HEK293 (cell line): ENCODE measurements around the gene GMCL1.

ENCODE experiments used
- AEBP2 ChIP-seq: fragments of 450-650 bp; formaldehyde crosslinking; IDR thresholded peaks from 2 replicates; pipeline ENCODE4 v1.5.1; 2016; ENCODE audit warnings: missing biosample characterization, missing genetic modification characterization, borderline replicate concordance
- ATF2 ChIP-seq: fragments of 450-650 bp; formaldehyde crosslinking; IDR thresholded peaks from 2 replicates; pipeline ENCODE4 v1.5.1; 2016; ENCODE audit warnings: missing biosample characterization, missing genetic modification characterization, low read depth
- KLF10 ChIP-seq: fragments of 450-650 bp; IDR thresholded peaks from 2 replicates; pipeline ENCODE4 v1.5.1; 2018; ENCODE audit warnings: missing biosample characterization, mild to moderate bottlenecking, missing genetic modification characterization
- KLF16 ChIP-seq: fragments of 450-650 bp; formaldehyde crosslinking; IDR thresholded peaks from 2 replicates; pipeline ENCODE4 v1.5.1; 2017; ENCODE audit warnings: missing biosample characterization, missing genetic modification characterization
- KLF7 ChIP-seq: fragments of 450-650 bp; formaldehyde crosslinking; IDR thresholded peaks from 2 replicates; pipeline ENCODE4 v1.5.1; 2016; ENCODE audit warnings: missing biosample characterization, missing genetic modification characterization, borderline replicate concordance
- KLF9 ChIP-seq: fragments of 450-650 bp; formaldehyde crosslinking; IDR thresholded peaks from 2 replicates; pipeline ENCODE4 v1.5.1; 2016; ENCODE audit warnings: missing biosample characterization, missing genetic modification characterization, low read depth
- PBX3 ChIP-seq: sonication (generic); formaldehyde crosslinking; IDR thresholded peaks from 2 replicates; pipeline ENCODE4 v1.8.1; 2022; ENCODE audit warnings: mild to moderate bottlenecking, moderate library complexity, missing genetic modification reagents
- SP3 ChIP-seq: fragments of 450-650 bp; formaldehyde crosslinking; IDR thresholded peaks from 2 replicates; pipeline ENCODE4 v1.5.1; 2016; ENCODE audit warnings: missing biosample characterization, missing genetic modification characterization
- ZBTB20 ChIP-seq: fragments of 450-650 bp; formaldehyde crosslinking; IDR thresholded peaks from 2 replicates; pipeline ENCODE4 v1.5.1; 2016; ENCODE audit warnings: missing biosample characterization, missing genetic modification characterization
- ZBTB8A ChIP-seq: fragments of 450-650 bp; formaldehyde crosslinking; IDR thresholded peaks from 2 replicates; pipeline ENCODE4 v1.5.1; 2016; ENCODE audit warnings: missing biosample characterization, missing genetic modification characterization
- ZFHX2 ChIP-seq: fragments of 450-650 bp; formaldehyde crosslinking; conservative IDR thresholded peaks from 2 replicates; pipeline ENCODE4 v1.5.1; 2016; ENCODE audit warnings: missing biosample characterization, missing genetic modification characterization
- ZFP3 ChIP-seq: fragments of 450-650 bp; formaldehyde crosslinking; IDR thresholded peaks from 2 replicates; pipeline ENCODE4 v1.5.1; 2016; ENCODE audit warnings: low read depth, missing biosample characterization, missing genetic modification characterization
- ZFP37 ChIP-seq: fragments of 450-650 bp; formaldehyde crosslinking; IDR thresholded peaks from 2 replicates; pipeline ENCODE4 v1.5.1; 2016; ENCODE audit warnings: missing biosample characterization, missing genetic modification characterization
- ZIC2 ChIP-seq: fragments of 450-650 bp; formaldehyde crosslinking; IDR thresholded peaks from 2 replicates; pipeline ENCODE4 v1.5.1; 2016; ENCODE audit warnings: missing biosample characterization, missing genetic modification characterization
- ZNF121 ChIP-seq: fragments of 450-650 bp; formaldehyde crosslinking; IDR thresholded peaks from 2 replicates; pipeline ENCODE4 v1.5.1; 2016; ENCODE audit warnings: missing biosample characterization, missing genetic modification characterization
- ZNF138 ChIP-seq: fragments of 450-650 bp; formaldehyde crosslinking; IDR thresholded peaks from 2 replicates; pipeline ENCODE4 v1.5.1; 2016; ENCODE audit warnings: missing biosample characterization, missing genetic modification characterization, borderline replicate concordance
- ZNF23 ChIP-seq: fragments of 450-650 bp; formaldehyde crosslinking; IDR thresholded peaks from 2 replicates; pipeline ENCODE4 v1.5.1; 2016; ENCODE audit warnings: missing biosample characterization, missing genetic modification characterization, borderline replicate concordance
- ZNF248 ChIP-seq: fragments of 450-650 bp; formaldehyde crosslinking; IDR thresholded peaks from 2 replicates; pipeline ENCODE4 v1.5.1; 2017; ENCODE audit warnings: missing biosample characterization, missing genetic modification characterization
- ZNF266 ChIP-seq: fragments of 450-650 bp; formaldehyde crosslinking; IDR thresholded peaks from 2 replicates; pipeline ENCODE4 v1.5.1; 2016; ENCODE audit warnings: missing biosample characterization, missing genetic modification characterization, low read depth
- ZNF280D ChIP-seq: fragments of 450-650 bp; formaldehyde crosslinking; IDR thresholded peaks from 2 replicates; pipeline ENCODE4 v1.5.1; 2016; ENCODE audit warnings: missing biosample characterization, missing genetic modification characterization
- ZNF335 ChIP-seq: fragments of 450-650 bp; formaldehyde crosslinking; conservative IDR thresholded peaks from 2 replicates; pipeline ENCODE4 v1.5.1; 2016; ENCODE audit warnings: missing biosample characterization, missing genetic modification characterization
- ZNF394 ChIP-seq: fragments of 450-650 bp; formaldehyde crosslinking; IDR thresholded peaks from 2 replicates; pipeline ENCODE4 v1.5.1; 2016; ENCODE audit warnings: missing biosample characterization, missing genetic modification characterization, mild to moderate bottlenecking, moderate library complexity, borderline replicate concordance
- ZNF423 ChIP-seq: fragments of 450-650 bp; formaldehyde crosslinking; IDR thresholded peaks from 2 replicates; pipeline ENCODE4 v1.5.1; 2016; ENCODE audit warnings: missing biosample characterization, missing genetic modification characterization
- ZNF510 ChIP-seq: fragments of 450-650 bp; formaldehyde crosslinking; IDR thresholded peaks from 2 replicates; pipeline ENCODE4 v1.5.1; 2018; ENCODE audit warnings: mild to moderate bottlenecking, missing genetic modification characterization, missing biosample characterization; ENCODE audit not compliant: insufficient replicate concordance
- ZNF514 ChIP-seq: fragments of 450-650 bp; formaldehyde crosslinking; IDR thresholded peaks from 2 replicates; pipeline ENCODE4 v1.5.1; 2016; ENCODE audit warnings: missing biosample characterization, missing genetic modification characterization
- ZNF621 ChIP-seq: fragments of 450-650 bp; formaldehyde crosslinking; IDR thresholded peaks from 2 replicates; pipeline ENCODE4 v1.5.1; 2017; ENCODE audit warnings: missing biosample characterization, missing genetic modification characterization
- ZNF629 ChIP-seq: fragments of 450-650 bp; formaldehyde crosslinking; IDR thresholded peaks from 2 replicates; pipeline ENCODE4 v1.5.1; 2017; ENCODE audit warnings: missing biosample characterization, missing genetic modification characterization
- ZNF692 ChIP-seq: fragments of 450-650 bp; formaldehyde crosslinking; IDR thresholded peaks from 2 replicates; pipeline ENCODE4 v1.5.1; 2016; ENCODE audit warnings: missing biosample characterization, missing genetic modification characterization
- ZNF791 ChIP-seq: fragments of 450-650 bp; formaldehyde crosslinking; IDR thresholded peaks from 2 replicates; pipeline ENCODE4 v1.5.1; 2016; ENCODE audit warnings: missing biosample characterization, missing genetic modification characterization
- ZXDB ChIP-seq: fragments of 450-650 bp; formaldehyde crosslinking; IDR thresholded peaks from 2 replicates; pipeline ENCODE4 v1.5.1; 2016; ENCODE audit warnings: missing biosample characterization, missing genetic modification characterization

GMCL1 gene

GRCh38 chr2:69829256-69830044 lies at the start of gene GMCL1 (continued):
- TF ChIP-seq AEBP2 (tag by site-specific recombination) (no peak), ZBTB20 (tag by site-specific recombination) (peak; percentile 76; the same call in 1 of the 2 replicates), ZXDB (tag by site-specific recombination) (peak; percentile 39; the same call in 1 of the 2 replicates), ZFHX2 (peak; percentile 68), ZFP37 (tag by site-specific recombination) (peak; percentile 34), ZNF514 (tag by site-specific recombination) (no peak), ZNF423 (tag by site-specific recombination) (0 out of 2 replicates have a peak, but pooled peaks have one; percentile 13), ATF2 (tag by site-specific recombination) (no peak), KLF7 (tag by site-specific recombination) (peak; percentile 58; the same call in 1 of the 2 replicates), ZNF280D (tag by site-specific recombination) (no peak), ZNF791 (tag by site-specific recombination) (no peak), KLF9 (tag by site-specific recombination) (peak; percentile 99), ZNF510 (tag by site-specific recombination) (no peak), ZNF248 (tag by site-specific recombination) (no peak), SP3 (peak; percentile 95), ZNF121 (tag by site-specific recombination) (no peak), ZNF394 (no peak), ZNF621 (tag by site-specific recombination) (no peak), PBX3 (CRISPR knock-in tag) (peak; percentile 29; the same call in 1 of the 2 replicates), ZNF692 (tag by site-specific recombination) (0 out of 2 replicates have a peak, but pooled peaks have one; percentile 14), ZNF629 (peak; percentile 40; the same call in 1 of the 2 replicates), ZIC2 (tag by site-specific recombination) (peak; percentile 19; the same call in 1 of the 2 replicates), ZBTB8A (tag by site-specific recombination) (no peak; the same call in 1 of the 2 replicates), ZNF266 (tag by site-specific recombination) (no peak), KLF16 (peak; percentile 98), ZNF23 (tag by site-specific recombination) (no peak), ZFP3 (tag by site-specific recombination) (no peak), KLF10 (tag by site-specific recombination) (peak; percentile 99), ZNF138 (tag by site-specific recombination) (no peak), ZNF335 (peak; percentile 91)
